ENCODE results near the gene TLR9.
A peak's percentile ranks its signal among the peaks of the same experiment; 100 is the strongest.

The TLR9 gene

DNA sequence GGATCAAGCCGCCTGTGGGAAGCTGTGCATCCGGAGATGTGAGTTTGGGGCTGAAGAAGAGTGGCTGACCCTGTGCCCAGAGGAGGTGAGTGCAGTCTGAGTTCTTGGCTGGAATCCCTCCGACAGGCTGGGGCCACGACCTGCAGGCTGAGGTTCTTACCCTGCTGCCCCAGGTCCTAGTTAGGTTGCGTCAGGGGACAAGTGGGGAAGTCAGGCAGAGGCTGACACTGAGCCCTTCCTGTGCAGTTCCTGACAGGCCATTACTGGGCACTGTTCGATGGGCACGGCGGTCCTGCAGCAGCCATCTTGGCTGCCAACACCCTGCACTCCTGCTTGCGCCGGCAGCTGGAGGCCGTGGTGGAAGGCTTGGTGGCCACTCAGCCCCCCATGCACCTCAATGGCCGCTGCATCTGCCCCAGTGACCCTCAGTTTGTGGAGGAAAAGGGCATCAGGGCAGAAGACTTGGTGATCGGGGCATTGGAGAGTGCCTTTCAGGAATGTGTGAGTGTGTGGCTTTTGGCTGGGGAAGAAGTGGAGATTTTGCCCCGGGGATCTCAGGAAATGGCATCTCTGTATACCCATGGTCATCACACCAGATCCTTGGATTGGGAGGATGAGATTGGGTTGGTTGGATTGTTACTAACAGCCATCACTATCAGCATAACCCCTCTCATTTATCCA lies 21.4 kb upstream of the TLR9 start:
- DNase-seq (ENCODE audit: low spot score), result no peak

DNA sequence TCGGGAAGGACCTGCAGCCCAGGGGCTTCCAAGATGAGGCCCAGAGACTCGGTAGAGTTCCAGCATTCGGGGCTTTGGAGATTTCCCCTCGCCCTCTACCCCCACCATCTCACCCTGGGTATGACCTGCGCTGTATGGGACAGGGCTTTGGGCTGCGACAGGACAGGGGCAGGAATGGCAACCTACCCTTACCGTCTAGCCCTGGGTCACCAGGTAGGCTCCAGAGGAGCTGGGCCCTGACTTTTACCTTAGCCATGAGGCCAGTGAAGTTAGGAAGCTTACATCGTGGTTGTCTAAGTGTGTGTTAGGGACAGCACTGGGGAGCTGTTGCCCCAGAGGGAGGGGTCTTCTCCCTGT lies 20.8 kb upstream of the TLR9 start:
- peak; percentile 20 for DNase-seq (ENCODE audit: low spot score)

DNA sequence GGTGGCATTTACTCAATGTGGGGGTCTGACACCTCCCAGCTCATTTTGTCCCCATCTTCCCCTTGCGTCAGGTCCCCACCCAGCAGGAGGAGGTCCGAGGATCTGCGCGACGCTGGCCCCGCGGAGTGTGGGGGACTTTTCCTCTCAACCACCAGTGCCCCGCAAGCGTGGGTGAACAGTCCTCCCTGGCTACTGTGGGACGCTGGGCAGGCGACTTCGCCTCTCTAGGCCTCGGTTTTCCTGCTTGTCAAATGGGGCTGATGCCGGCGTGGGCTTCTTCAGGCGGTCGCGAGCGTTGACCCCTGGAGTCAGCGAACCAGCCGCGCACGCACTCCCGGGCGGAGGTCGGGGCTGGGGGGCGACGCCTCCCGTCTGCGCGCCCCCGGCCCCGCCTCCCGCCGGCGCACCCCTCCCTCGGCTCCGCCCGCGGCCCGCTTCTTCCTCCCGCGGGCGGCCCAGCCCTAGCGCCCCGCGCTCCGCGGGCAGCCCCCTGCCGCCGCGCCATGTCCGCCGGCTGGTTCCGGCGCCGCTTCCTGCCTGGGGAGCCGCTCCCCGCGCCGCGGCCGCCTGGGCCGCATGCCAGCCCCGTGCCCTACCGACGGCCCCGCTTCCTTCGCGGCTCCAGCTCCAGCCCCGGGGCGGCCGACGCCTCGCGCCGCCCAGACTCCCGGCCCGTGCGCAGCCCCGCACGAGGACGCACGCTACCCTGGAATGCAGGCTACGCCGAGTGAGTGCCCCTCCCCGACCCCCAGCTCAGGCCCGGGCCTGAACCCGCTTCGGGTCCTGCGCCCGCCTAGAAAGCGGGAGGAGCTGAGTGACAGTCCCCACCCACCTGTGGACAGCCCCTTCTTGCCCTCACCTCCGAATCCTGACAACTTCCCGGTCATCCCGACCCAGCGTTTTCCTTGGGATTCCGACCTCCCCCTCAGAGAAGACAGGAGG lies 20.1 kb upstream of the TLR9 start, which contains the start of gene PPM1M:
PPM1M (plus strand) TSS at position 438 of the 942 bp plus-strand sequence; CDS start at position 504, 66 bp downstream.
- peak; percentile 77 for DNase-seq (ENCODE audit: low spot score)

DNA sequence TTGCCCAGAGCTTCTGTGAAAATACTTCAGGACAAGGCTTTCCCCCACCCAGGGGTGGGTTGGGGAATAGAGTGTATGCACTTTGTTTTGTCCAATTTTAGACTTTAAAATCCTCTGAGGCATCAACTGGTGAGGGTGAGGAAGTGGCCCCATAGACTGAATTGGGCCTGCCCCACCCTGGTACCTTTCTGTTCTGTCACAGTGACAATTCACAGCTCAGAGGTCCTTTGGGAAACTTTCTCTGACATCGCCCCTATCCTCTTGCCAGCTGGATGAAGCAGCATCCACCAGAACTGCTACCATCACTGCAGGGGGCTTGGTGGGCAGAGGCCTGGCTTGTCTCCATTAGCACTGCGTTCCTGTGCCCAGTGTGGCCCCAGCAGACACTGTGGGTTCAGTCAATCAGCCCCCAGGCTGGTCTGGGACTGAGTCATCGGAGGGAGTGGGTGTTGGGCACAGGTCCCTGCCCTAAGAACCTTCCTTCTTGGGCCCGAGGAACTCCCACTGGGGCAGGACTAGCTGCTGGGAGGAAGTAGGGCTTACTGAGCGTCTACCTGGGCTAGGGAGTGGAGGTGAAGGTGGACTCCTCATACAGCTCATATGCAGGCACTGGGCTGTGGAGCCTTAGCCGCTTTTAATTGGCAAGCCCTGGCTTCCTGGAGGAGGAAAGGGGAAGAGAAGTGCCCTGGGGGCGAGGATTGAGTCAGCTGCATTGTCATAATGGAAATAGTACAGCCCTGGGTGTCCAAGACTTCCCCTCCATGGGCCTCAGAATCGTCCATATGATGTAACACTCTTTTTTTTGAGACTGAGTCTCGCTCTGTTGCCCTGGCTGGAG lies 18.6 kb upstream of the TLR9 start:
- DNase-seq (ENCODE audit: low spot score), result peak; percentile 21

DNA sequence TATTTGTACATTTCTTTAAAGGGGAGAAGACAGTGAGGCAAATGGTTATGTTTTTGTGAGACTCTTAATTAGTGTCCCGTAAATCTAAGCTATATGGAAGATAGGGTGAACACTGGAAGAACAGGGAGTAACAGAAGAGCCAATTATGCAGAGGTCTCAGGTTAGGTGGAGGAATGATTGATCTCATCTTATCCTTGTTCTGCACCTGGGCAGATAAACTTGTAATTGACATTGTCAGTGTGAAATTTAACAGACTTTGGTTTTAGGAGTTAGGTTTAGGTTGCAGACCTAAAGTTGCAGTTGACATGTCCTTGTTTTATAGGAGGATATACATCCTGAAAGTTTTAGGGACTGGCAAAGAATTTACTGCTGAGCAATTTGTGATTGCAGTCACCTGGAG lies 16.6 kb upstream of the TLR9 start:
- no peak for DNase-seq (ENCODE audit: low spot score)

DNA sequence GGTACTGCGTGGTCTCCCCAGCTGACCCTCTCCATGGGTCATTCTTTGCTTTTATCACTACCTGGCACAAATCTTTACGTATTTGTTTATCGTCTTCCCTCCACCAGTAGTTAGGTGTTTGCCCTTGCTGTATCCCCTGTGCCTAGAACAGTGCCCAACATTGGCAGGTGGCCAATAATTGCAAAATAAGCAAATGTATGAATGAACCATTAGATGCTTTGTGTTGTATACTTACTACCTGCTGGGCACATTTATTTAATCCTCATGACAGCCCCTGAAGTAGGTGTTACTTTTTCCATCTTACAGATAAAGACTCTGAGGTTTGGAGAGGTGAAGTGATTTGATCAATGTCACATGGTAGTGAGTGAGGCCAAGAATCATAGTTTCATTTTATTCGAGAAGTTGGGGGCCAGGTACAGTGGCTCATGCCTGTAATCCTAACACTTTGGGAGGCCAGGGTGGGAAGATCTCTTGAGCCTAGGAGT lies 15.5 kb upstream of the TLR9 start:
- DNase-seq (ENCODE audit: low spot score), result no peak

DNA sequence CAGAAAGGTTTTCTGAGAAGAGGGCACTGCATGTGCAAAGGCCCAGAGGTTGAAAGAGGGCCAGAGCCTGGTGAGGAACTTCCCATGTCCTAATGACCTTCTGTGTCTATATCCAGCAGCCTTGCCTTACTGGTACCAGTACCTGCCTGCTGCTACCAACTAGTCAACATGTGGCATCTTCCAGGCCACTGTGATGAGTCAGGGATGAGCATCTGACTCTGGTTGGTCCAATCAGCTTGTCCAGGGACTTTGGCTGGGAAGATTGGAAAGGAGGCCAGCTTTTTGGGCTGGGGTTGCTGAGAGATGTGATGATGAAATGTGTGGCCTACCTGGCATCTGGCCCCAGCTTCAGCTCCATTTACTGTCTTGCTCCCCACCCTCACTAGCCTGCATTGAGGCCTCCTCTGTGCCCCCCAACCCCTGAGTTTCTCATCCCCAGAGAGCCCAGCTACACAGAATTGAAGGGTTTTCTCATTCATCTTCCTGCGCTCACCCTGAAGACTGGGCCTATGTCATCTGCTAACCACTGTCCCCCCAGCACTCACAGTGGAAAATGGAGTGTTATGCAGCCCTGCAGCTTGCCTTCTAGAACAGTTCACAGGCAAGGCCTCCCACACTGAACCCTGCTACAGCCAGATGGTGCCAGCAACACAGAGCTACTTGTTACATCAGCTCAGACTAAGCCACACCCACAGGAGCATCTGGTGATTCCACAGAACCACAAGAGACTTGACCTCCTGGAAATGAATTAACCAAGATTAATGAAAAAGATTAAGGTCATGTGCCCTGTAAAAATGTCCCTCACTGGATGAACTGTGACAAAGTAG lies 14.8 kb upstream of the TLR9 start:
- peak; percentile 81 for DNase-seq (ENCODE audit: low spot score)

DNA sequence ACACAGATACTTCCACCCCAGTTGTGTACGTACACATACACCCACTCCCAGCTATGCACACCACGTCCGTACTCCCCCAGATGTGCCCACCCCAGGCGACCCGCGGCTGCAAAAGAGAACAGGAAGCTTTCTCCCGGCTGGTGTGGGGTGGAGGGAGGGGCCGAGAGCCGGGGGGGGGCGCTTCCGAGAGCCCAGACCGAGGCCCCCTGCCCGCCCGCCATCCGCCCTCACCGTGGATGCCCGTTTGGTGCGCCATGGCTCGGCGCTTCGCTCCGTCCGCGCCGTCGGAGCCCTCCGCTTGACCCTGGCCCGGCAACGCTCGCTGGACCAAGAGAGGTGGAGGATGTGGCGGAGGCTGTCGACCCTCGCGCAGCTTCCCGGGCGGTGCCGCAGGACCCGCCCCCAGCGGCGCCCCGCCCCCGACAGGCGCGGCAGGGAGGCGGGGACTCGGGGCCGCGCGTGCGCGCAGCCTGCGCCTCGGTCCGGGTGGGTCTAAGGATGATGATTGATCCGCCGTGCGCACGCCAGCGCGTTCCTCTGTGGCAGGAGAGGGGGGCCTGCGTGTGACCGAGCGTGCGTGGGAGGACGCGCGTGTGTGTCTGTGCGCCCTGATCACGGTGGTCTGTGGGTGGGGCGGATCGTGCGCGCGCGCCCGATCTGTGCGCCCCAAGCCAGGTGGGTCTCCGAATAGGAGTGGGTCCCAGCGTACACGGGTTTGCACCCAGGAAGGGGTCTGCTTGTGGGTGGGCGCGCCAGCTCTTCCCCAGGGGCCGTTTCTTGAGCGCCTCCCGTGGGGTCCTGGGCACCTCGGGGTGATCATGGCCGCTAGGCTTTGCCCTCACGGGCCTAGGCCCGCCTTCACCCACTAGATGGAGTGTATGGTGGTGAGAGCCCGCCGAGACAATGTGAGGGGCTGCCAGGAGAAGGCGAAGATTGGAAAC lies 13.6 kb upstream of the TLR9 start, which contains the start of gene TWF2:
TWF2 (minus strand) TSS at position 398 of the 941 bp plus-strand sequence; CDS start at position 256, 142 bp downstream.
- DNase-seq (ENCODE audit: low spot score), result peak; percentile 99

DNA sequence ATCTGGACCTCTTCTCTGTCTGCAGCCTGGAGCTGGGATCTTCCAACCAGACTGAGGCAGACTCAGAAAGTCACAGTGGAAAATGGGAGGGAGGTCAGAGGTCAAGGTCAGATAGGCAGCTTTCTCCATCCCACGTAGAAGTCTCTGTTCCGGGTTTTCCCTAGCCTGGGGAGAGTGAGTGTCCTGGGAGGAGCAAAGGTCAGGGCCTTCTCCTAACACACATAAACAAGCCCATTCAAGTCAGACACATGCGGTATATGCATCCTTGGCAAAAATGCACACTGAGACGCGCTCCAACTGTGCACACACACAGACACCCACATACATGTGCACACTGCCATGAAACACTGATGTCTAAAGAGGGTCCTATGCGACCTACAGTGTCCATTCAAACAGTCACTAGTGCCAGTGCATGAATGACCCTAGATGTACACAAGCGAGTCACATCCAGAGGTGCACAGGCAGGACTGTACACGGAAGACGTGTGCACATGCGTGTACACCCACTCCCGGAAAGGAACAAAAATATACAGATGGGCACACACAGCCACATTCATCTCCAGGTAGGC lies 12.8 kb upstream of the TLR9 start:
- no peak for DNase-seq (ENCODE audit: low spot score)

DNA sequence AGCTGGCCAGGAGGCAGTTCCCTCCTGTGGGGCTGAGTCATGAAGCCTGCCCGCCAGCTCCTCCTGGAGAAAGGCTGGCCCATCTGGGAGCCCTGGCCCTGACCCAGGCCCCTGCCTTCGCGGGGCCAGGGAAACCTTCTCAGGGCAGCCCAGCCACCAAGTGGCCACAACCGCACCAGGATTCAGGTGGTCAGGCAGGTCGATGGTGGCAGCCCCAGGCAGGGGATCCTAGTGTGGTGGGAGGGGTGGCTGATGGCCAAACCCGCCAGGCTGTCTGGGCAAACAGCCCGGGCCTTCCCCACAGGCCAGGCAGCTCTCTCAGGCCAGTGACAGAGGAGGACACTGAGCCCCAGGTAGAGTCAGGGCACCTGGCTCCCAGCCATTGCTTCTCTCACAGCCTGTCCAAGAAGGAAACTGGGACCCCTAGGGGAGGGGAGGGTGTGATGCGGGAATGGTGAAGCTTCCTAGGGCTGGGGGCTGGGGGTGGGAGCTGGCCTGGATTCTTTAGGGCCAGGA lies 12.3 kb upstream of the TLR9 start:
- DNase-seq (ENCODE audit: low spot score), result no peak

DNA sequence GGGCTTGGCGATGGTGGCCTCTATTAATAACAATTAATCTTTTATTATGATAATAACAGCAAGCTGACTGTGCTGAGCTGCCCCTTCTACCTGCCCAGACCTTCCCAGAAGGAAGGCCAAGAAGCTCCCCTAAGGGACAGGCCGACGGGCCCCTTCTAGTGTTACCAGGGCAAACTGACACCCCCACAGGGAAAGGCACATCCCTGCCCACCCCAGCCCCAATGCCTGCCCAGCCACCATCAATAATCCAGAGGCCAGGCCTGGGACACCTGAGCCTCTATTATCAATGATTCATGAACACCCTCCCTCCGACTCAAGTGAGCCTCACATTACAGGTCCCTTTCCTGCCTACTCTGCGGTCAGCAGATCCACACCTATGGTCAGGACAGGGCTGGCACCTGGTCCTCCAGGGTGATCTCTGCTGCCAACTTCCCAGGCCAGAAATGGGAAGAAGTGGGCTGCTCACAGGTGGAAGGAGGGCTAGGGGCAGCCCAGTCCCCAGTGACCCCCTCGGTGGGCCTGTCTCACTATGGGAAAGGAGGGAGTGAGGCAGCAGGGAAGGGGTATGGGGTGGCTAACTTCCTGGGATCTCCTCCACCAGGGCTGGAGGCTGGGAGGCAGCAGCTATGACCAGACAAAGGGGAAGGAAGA lies 11.7 kb upstream of the TLR9 start:
- DNase-seq (ENCODE audit: low spot score), result no peak

DNA sequence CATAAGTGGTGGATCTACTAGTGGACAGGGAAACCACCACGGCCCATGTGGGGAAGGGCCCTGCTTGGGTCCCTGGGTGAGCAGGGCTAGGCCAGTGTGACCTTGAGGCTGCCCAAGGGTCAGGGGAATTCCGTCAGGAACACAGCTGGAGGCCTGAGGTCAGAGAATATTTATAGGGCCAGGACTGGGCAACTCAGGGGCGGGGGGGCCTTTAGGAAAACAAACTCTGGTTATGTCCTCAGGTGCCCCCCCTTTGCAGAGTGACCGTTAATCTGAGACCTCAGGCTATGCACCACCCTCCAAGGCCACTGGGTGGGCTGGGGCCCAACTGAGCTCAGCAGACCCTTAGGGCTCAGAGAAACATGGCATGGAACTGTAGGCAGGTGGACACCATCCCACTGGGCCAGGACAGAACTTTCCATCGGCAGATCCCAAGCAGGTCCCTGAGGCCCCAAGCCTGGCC lies 11.0 kb upstream of the TLR9 start:
- no peak for DNase-seq (ENCODE audit: low spot score)

DNA sequence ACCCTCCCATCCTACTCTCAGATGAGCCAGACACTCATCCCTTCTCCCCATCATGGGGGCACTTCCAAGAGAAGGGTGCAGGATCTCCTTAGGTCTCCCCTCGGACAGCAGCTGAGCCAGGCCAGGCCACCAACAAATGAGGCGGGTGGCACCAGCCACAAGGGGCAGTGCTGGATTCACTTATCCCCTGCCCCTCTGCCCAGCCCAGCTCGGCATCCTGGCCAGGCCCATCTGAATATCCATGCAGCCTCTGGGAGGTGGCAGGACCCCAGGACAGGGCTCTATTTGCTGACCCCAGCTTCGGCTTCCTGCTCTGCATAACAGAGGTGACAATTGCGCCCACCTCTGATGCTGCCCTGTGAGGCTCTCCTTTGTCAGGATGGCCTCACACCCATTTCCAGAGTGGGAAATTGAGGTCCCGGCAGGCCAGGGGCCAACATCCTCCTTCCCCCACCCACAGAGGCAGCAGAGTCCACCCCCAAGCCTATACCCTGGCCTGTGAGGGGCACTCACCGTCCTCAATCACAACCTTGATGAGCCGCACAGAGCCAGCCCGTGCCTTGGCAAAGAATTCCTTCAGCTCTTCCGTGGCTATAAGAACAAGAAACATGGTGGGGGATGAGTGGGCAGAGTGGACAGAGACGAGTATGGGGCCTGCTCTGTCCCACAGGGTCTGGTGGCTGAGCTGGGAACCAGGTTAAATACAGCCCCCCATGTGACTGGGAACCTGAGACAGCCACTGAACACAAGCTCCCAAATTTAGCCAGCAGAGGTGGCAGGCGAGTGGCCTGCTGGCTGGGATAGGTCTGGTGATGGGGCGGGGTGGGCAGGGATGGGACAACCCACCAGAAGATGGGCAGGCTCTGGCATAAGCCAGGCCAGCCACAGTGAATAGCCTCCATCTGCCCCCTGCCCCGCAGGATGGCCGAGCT lies 9.3 kb upstream of the TLR9 start:
- no peak for DNase-seq (ENCODE audit: low spot score)

DNA sequence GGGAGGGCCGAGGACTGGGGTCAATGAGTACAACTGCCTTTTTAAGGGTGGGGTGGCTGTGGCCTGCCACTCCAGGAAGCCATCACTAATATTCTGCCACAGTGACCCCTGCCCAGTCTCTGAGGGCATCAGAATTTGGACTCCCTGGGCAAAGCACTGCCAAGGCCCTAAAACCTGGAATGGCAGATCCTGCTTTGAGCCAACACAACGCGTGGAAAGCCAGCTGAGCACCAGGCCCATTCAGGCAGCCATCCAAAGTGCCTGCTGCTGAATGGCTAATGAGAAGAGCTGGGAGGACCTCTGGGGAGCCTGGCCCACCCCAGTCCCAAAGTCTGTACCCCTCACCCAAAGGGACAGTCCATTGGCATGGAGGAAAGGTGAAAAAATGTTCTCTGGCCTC lies 8.5 kb upstream of the TLR9 start:
- DNase-seq (ENCODE audit: low spot score), result no peak

DNA sequence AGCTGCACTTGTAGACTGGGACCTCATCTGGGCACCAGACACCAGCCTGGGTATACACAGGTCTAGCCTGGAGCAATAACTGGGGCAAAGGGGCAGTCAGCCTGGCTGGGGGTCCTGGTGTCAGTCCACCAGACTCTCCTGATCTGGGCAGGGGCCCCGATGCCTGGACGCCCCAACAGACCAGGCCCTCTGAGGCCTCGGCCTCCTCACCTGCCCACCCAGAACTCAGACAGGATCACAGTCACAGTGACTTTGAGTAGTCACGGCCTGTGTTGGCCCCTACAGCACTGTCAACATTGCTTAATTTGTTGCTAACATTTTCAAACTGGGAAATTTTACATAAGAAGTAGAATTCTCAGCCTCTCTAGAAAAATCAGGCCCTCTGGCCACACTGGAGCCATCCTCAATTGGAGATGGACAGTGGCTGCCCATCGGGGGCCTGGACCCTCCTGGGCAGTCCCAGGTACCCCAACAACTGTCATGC lies 7.7 kb upstream of the TLR9 start:
- DNase-seq (ENCODE audit: low spot score), result no peak

DNA sequence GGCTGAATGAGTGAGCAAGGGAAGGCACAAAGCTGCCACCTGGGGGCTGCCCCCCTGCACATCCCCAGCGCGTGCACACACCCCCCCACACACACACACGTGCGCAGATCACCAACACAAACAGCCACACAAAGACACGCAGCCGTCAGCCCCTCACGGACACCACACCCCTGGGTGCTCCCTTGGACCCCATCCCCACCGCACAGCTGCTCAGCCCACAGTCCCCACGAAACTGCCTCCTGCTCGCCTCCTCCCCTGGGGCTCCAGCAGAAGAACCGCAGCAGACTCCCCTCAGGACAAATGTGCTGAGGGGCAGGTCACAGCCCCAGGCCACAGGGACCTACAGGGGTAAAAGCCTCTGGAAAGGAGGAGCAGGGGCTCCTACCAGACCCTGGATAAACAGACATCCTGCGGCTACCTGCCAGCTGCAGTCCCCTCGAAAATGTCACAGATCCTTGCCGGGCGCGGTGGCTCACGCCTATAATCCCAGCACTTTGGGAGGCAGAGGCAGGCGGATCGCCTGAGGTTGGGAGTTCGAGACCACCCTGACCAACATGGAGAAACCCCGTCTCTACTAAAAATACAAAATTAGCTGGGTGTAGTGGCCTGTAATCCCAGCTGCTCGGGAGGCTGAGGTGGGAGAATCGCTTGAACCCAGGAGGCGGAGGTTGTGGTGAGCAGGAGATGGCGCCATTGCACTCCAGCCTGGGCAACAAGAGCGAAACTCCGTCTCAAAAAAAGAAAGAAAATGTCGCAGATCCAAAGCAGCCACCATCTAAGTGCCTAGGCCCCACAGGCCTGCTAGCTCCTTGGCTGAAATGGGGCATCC lies 7.0 kb upstream of the TLR9 start:
- no peak for DNase-seq (ENCODE audit: low spot score)

Measured in D341Med (cell line).